ENCODE measurements around the gene PPP2R3B. TPM values are rescaled to one million over a fixed set of nuclear protein-coding genes. Genes with fewer than 3 reads are reported as not detected.

PPP2R3B gene
- total RNA-seq, 2 experiments from 2014 or later = 12.1 to 14.0 TPM

DNA sequence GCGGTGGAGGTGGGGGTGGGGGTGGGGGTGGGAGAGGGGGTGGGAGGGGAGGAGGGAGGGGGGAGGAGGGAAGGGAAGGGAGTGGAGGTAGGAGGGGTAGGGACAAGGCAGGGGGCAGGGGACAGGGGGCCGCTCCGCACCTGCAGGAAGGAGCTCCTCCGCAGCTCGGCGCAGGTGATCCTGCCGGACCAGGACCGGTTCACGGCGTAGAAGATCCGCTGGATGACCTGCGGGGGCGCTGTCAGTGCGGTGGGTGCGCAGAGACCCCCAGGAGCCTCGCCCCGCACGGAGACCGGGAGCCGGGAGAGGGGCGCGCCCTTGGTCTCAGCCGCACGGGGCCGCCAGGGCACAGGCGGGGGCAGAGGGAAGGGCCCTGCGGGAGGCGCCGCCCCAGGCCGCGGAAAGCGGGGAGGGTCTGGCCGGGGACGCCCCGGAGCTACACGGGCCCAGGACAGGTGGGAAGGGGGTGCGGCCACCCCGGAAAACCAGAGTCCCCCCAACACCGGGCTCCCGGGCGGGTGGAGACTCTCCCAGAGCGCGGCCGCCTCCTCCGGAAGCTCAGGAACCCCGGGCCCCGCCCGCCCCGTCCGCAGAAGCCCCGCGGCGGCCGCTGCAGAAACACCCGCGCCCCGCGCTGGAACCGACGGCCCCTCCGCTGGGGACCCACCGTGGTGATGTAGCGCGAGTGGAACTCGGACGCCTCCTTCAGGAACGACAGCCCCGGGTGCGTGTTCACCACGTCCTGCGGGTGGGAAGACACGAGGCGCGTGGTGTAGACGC, 40.5 kb downstream of the PPP2R3B start:
- no peak for TF ChIP-seq CTCF (IDR thresholded peaks at IDR 0.05)
- CTCF ChIA-PET = no interaction called here
- DNase-seq (no peak), ATAC-seq (ENCODE audit: poor library complexity) (no peak)
- no peaks in the 10 kb centered on the region for H3K4me1 ChIP-seq (ENCODE audit: insufficient read depth, low read length)
- intact Hi-C loops (cut with DNase I, micrococcal nuclease) = no loop called here
- H3K4me3 ChIP-seq (ENCODE audit: low read length) = no peak overlapping the region
- no peak overlapping the region for H3K4me3 Mint-ChIP-seq
- peaks cover 0 to 35% of the 10 kb centered on the region in 2 experiments for H3K9me3 ChIP-seq (ENCODE audit: control insufficient read depth in 1 of 2, insufficient read depth in 1 of 2, low read length in 2 of 2)
- H3K36me3 Mint-ChIP-seq (ENCODE audit: low read depth) = peaks cover 12% of the 10 kb centered on the region
- peaks cover 12% of the 10 kb centered on the region for H3K36me3 ChIP-seq (ENCODE audit: insufficient read depth, low read length)
- POLR2A ChIA-PET = no interaction called here
- H3K27me3 Mint-ChIP-seq = no peaks in the 10 kb centered on the region
- no peaks in the 10 kb centered on the region for H3K9me3 Mint-ChIP-seq
- H3K27ac Mint-ChIP-seq = no peak overlapping the region
- H3K27me3 ChIP-seq (ENCODE audit: control insufficient read depth in 1 of 2, insufficient read depth in 2 of 2, low read length in 2 of 2) = no peaks in the 10 kb centered on the region
- H3K4me1 Mint-ChIP-seq (ENCODE audit: low read depth) = no peaks in the 10 kb centered on the region
- H3K27ac ChIP-seq (ENCODE audit: low read depth in 1 of 2, low read length in 2 of 2) = no peak overlapping the region

- CTCF ChIA-PET = no interaction called here
- no peak overlapping the region for H3K4me3 ChIP-seq (ENCODE audit: low read length)
- DNase-seq = no peak
Observed at GRCh38 chrX:345020-345925, 41.4 kb downstream of the PPP2R3B start.

More at GRCh38 chrX:345020-345925, 41.4 kb downstream of the PPP2R3B start:
- Histone ChIP-seq H3K4me1 (ENCODE audit: insufficient read depth, low read length) (no peaks in the 10 kb centered on the region), H3K9me3 (ENCODE audit: control insufficient read depth in 1 of 2, insufficient read depth in 1 of 2, low read length in 2 of 2) (peaks cover 0 to 35% of the 10 kb centered on the region in 2 experiments), H3K27ac (ENCODE audit: low read depth in 1 of 2, low read length in 2 of 2) (no peak overlapping the region), H3K27me3 (ENCODE audit: control insufficient read depth in 1 of 2, insufficient read depth in 2 of 2, low read length in 2 of 2) (no peaks in the 10 kb centered on the region), H3K36me3 (ENCODE audit: insufficient read depth, low read length) (peaks cover 12% of the 10 kb centered on the region)
- no peak overlapping the region for H3K4me3 Mint-ChIP-seq
- no peak for TF ChIP-seq CTCF (IDR thresholded peaks at IDR 0.05)
- H3K9me3 Mint-ChIP-seq = no peaks in the 10 kb centered on the region
- POLR2A ChIA-PET = no interaction called here
- intact Hi-C loops (cut with DNase I, micrococcal nuclease) = no loop called here
- H3K4me1 Mint-ChIP-seq (ENCODE audit: low read depth) = no peaks in the 10 kb centered on the region
- H3K27ac Mint-ChIP-seq = no peak overlapping the region
- no peak for ATAC-seq (ENCODE audit: poor library complexity)
- no peaks in the 10 kb centered on the region for H3K27me3 Mint-ChIP-seq
- H3K36me3 Mint-ChIP-seq (ENCODE audit: low read depth) = peaks cover 9% of the 10 kb centered on the region
